ENCODE measurements around the gene ATP6AP2. TPM values are rescaled to one million over a fixed set of nuclear protein-coding genes. Genes with fewer than 3 reads are reported as not detected.

ATP6AP2 gene
- total and polyA plus RNA-seq, 9 of the 15 experiments (the other 6 are each of a cell fraction or from before 2014, with no cell fraction given), result 23.3 to 131 (median 41.9) TPM

GRCh38 chrX:40539214-40540142 is 41.3 kb upstream of the ATP6AP2 start (continued):
- TF ChIP-seq CBX2 (IDR thresholded peaks at IDR 0.05; ENCODE audit: insufficient read depth, low read length, poor library complexity, severe bottlenecking) (no peak), SMC3 (conservative IDR thresholded peaks at IDR 0.05; ENCODE audit: insufficient read depth, low read depth, low read length) (peak; percentile 53; the same call in 1 of the 2 replicates), TEAD4 (IDR thresholded peaks at IDR 0.05; ENCODE audit: low read length) (0 out of 2 replicates have a peak, but pooled peaks have one; percentile 20), TEAD4 (CRISPR knock-in tag; IDR thresholded peaks at IDR 0.05; ENCODE audit: borderline replicate concordance) (no peak), POLR2AphosphoS5 (IDR thresholded peaks at IDR 0.05; ENCODE audit: control insufficient read depth, insufficient read depth, low read depth, low read length) (no peak), FOXJ3 (CRISPR knock-in tag; IDR thresholded peaks at IDR 0.05) (no peak), TFAP4 (CRISPR knock-in tag; IDR thresholded peaks at IDR 0.05; ENCODE audit: borderline replicate concordance) (peak; percentile 84; the same call in 1 of the 2 replicates), TCF3 (CRISPR knock-in tag; IDR thresholded peaks at IDR 0.05) (peak; percentile 44; the same call in 1 of the 2 replicates), DDX20 (tag; IDR thresholded peaks at IDR 0.05; ENCODE audit: low read depth) (no peak), GTF3C2 (IDR thresholded peaks at IDR 0.05; ENCODE audit: borderline replicate concordance, extremely low read depth, insufficient read length) (no peak), DMBX1 (CRISPR knock-in tag; IDR thresholded peaks at IDR 0.05; ENCODE audit: borderline replicate concordance) (no peak), ESRRA (IDR thresholded peaks at IDR 0.05; ENCODE audit: borderline replicate concordance, low read depth) (peak; percentile 61; the same call in 1 of the 2 replicates), CREM (IDR thresholded peaks at IDR 0.05; ENCODE audit: low read depth) (0 out of 2 replicates have a peak, but pooled peaks have one; percentile 6), ZFP30 (CRISPR knock-in tag; IDR thresholded peaks at IDR 0.05; ENCODE audit: borderline replicate concordance) (no peak), ETS1 (conservative IDR thresholded peaks at IDR 0.05; ENCODE audit: control insufficient read depth, low read depth, low read length) (no peak), ARID1B (IDR thresholded peaks at IDR 0.05) (0 out of 2 replicates have a peak, but pooled peaks have one; percentile 17), SMAD4 (CRISPR knock-in tag; conservative IDR thresholded peaks at IDR 0.05) (no peak)
- TF ChIP-seq, protein P1, sequence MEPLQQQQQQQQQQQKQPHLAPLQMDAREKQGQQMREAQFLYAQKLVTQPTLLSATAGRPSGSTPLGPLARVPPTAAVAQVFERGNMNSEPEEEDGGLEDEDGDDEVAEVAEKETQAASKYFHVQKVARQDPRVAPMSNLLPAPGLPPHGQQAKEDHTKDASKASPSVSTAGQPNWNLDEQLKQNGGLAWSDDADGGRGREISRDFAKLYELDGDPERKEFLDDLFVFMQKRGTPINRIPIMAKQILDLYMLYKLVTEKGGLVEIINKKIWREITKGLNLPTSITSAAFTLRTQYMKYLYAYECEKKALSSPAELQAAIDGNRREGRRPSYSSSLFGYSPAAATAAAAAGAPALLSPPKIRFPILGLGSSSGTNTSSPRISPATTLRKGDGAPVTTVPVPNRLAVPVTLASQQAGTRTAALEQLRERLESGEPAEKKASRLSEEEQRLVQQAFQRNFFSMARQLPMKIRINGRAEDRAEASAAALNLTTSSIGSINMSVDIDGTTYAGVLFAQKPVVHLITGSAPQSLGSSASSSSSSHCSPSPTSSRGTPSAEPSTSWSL (CRISPR knock-in tag; IDR thresholded peaks at IDR 0.05; ENCODE audit: borderline replicate concordance), result no peak
